Suprapubic skin (tissue), 4 donors: ENCODE data around the gene IRF2BPL. TPM values are rescaled to one million over a fixed set of nuclear protein-coding genes. Genes with fewer than 3 reads are reported as not detected.
A peak's percentile ranks its signal among the peaks of the same experiment; 100 is the strongest.

Experiments used
- DNase-seq, 2 donors: peaks; one replicate each; pipeline ENCODE4 v3.0.0-alpha.2; 2019; ENCODE audit warnings: low spot score in 2 of 2
- H3K27ac ChIP-seq: fragments of 200-600 bp; sonication (generic); one replicate; pipeline ENCODE4 v1.5.1; 2019
- H3K27me3 ChIP-seq: fragments of 200-600 bp; sonication (generic); one replicate; pipeline ENCODE4 v1.5.1; 2019
- H3K36me3 ChIP-seq: fragments of 200-600 bp; sonication (generic); one replicate; pipeline ENCODE4 v1.5.1; 2019
- H3K4me1 ChIP-seq: fragments of 200-600 bp; sonication (generic); one replicate; pipeline ENCODE4 v1.5.1; 2019
- H3K4me3 ChIP-seq: fragments of 200-600 bp; sonication (generic); one replicate; pipeline ENCODE4 v1.5.1; 2019; ENCODE audit warnings: mild to moderate bottlenecking
- H3K9me3 ChIP-seq: fragments of 200-600 bp; sonication (generic); one replicate; pipeline ENCODE4 v1.5.1; 2019
- CTCF ChIP-seq, 2 donors: fragments of 200-600 bp in 1 of 2; fragments of 450-650 bp in 1 of 2; sonication (generic) in 1 of 2; IDR thresholded peaks; one replicate each; pipeline ENCODE4 v1.5.1; 2016 to 2019; ENCODE audit warnings: antibody characterized with exemption in 2 of 2, mild to moderate bottlenecking in 1 of 2, moderate library complexity in 1 of 2
- EP300 ChIP-seq: sonication (generic); formaldehyde crosslinking; IDR thresholded peaks from one replicate; pipeline ENCODE4 v1.6.1; 2017; ENCODE audit warnings: antibody characterized with exemption
- POLR2A ChIP-seq, 2 donors: fragments of 450-650 bp; IDR thresholded peaks; one replicate each; pipeline ENCODE4 v1.6.1; 2017; ENCODE audit warnings: antibody characterized with exemption in 2 of 2, mild to moderate bottlenecking in 2 of 2, moderate library complexity in 2 of 2
- POLR2AphosphoS5 ChIP-seq, 3 donors: sonication (generic); formaldehyde crosslinking; IDR thresholded peaks; one replicate each; pipeline ENCODE4 v1.6.1; 2017; ENCODE audit warnings: antibody characterized with exemption in 3 of 3
- WGBS: methylation state at CpG from one replicate; pipeline ENCODE4 v1.1.5; 2018; 5-methylcytosine and 5-hydroxymethylcytosine counted together
- total RNA-seq, 4 donors: library from RNA; depleted of rRNA; stranded (reverse); fragments of >200 nt; gene quantifications; one replicate each; pipeline ENCODE4 v1.1.0, GENCODE V29; 2016

The IRF2BPL gene
- total RNA-seq, result 10 to 100 TPM; 44.7 to 72.7 (median 65.6) TPM

GRCh38 chr14:77028384-77029231, at the start of gene IRF2BPL:
Gene IRF2BPL, minus strand, starts transcription at chr14:77028708. Its CDS starts 916 bp downstream, at chr14:77027792.
- H3K27me3 ChIP-seq, result no peaks in the 10 kb centered on the region
- WGBS, result under 1% methylated on average over 56 of the region's 84 CpGs
- H3K9me3 ChIP-seq, result no peaks in the 10 kb centered on the region
- DNase-seq, result peak; percentile 99
- peak within 1 kb of the TSS; percentile 99 for H3K27ac ChIP-seq
- H3K4me3 ChIP-seq, result peak within 1 kb of the TSS; percentile 78
- H3K4me1 ChIP-seq, result peaks cover 77% of the 10 kb centered on the region
- H3K36me3 ChIP-seq, result peaks cover 7% of the 10 kb centered on the region
- TF ChIP-seq POLR2AphosphoS5 (IDR thresholded peaks at IDR 0.05) (peak; percentile 77 to 94 (median 77)), POLR2A (IDR thresholded peaks at IDR 0.05) (peak; percentile 29 to 95), EP300 (peak; percentile 21), CTCF (IDR thresholded peaks at IDR 0.05) (peak in 1 of 2 donors; percentile 6)

- Histone ChIP-seq H3K27me3 (no peaks in the 10 kb centered on the region), H3K36me3 (no peaks in the 10 kb centered on the region), H3K4me1 (peaks cover 38% of the 10 kb centered on the region), H3K27ac (peak overlapping the region; percentile 86), H3K4me3 (no peak overlapping the region), H3K9me3 (peaks cover 5% of the 10 kb centered on the region)
- 90% methylated on average over 3 of the region's 3 CpGs for WGBS
- TF ChIP-seq POLR2A (IDR thresholded peaks at IDR 0.05), result no peak
- TF ChIP-seq POLR2AphosphoS5 (IDR thresholded peaks at IDR 0.05), result no peak
- no peak for TF ChIP-seq CTCF (IDR thresholded peaks at IDR 0.05)
- no peak for TF ChIP-seq EP300
- DNase-seq, result peak in 1 of 2 donors; percentile 60
Observed at GRCh38 chr14:77077040-77077439, 48.5 kb upstream of the IRF2BPL start.

- Histone ChIP-seq H3K27me3 (no peaks in the 10 kb centered on the region), H3K36me3 (no peaks in the 10 kb centered on the region), H3K4me3 (peak overlapping the region; percentile 37), H3K4me1 (peaks cover 46% of the 10 kb centered on the region), H3K9me3 (peaks cover 5% of the 10 kb centered on the region), H3K27ac (peak overlapping the region; percentile 86)
- 38% methylated on average over 10 of the region's 10 CpGs for WGBS
- DNase-seq, result peak; percentile 92
- TF ChIP-seq EP300, result no peak
- peak; percentile 31 to 66 for TF ChIP-seq POLR2A (IDR thresholded peaks at IDR 0.05)
- peak; percentile 16 to 66 (median 59) for TF ChIP-seq POLR2AphosphoS5 (IDR thresholded peaks at IDR 0.05)
- TF ChIP-seq CTCF (IDR thresholded peaks at IDR 0.05), result no peak
Observed at GRCh38 chr14:77076113-77076631, 47.7 kb upstream of the IRF2BPL start.

GRCh38 chr14:77074969-77075368, 46.5 kb upstream of the IRF2BPL start:
- peak in 1 of 2 donors; percentile 64 for DNase-seq
- H3K27me3 ChIP-seq, result no peaks in the 10 kb centered on the region
- H3K36me3 ChIP-seq, result no peaks in the 10 kb centered on the region
- peak overlapping the region; percentile 37 for H3K4me3 ChIP-seq
- H3K4me1 ChIP-seq, result peaks cover 58% of the 10 kb centered on the region
- H3K27ac ChIP-seq, result peak overlapping the region; percentile 86
- TF ChIP-seq CTCF (IDR thresholded peaks at IDR 0.05), result no peak
- no peak for TF ChIP-seq POLR2AphosphoS5 (IDR thresholded peaks at IDR 0.05)
- TF ChIP-seq POLR2A (IDR thresholded peaks at IDR 0.05), result no peak
- no peak for TF ChIP-seq EP300
- peaks cover 2% of the 10 kb centered on the region for H3K9me3 ChIP-seq

- no peaks in the 10 kb centered on the region for H3K9me3 ChIP-seq
- 79% methylated on average over 3 of the region's 3 CpGs for WGBS
- H3K4me1 ChIP-seq, result peaks cover 79% of the 10 kb centered on the region
- no peaks in the 10 kb centered on the region for H3K36me3 ChIP-seq
- TF ChIP-seq POLR2AphosphoS5 (IDR thresholded peaks at IDR 0.05) (no peak), CTCF (IDR thresholded peaks at IDR 0.05) (no peak), EP300 (no peak), POLR2A (IDR thresholded peaks at IDR 0.05) (no peak)
- no peaks in the 10 kb centered on the region for H3K27me3 ChIP-seq
- DNase-seq, result no peak
- no peak overlapping the region for H3K4me3 ChIP-seq
- peak overlapping the region; percentile 34 for H3K27ac ChIP-seq
Observed at GRCh38 chr14:77071938-77072388, 43.5 kb upstream of the IRF2BPL start.
